Coronary artery (tissue), 2 donors: ENCODE measurements around the gene MROH9.
A peak's percentile ranks its signal among the peaks of the same experiment; 100 is the strongest.
"Not testable (repeated sequence)": the region's sequence is repeated elsewhere in the genome, so short reads cannot be mapped to it uniquely, and the experiment has no call there.

Source experiments
- DNase-seq: peaks from one replicate; pipeline ENCODE4 v3.0.0-alpha.2; 2017; ENCODE audit warnings: low spot score
- H3K27ac ChIP-seq, 2 donors: fragments of 200-600 bp; sonication (generic); one replicate each; pipeline ENCODE4 v1.5.1; 2016 to 2019
- H3K4me3 ChIP-seq: fragments of 200-600 bp; sonication (generic); 2 replicates; pipeline ENCODE4 v1.5.1; 2016; ENCODE audit warnings: mild to moderate bottlenecking, moderate library complexity
- CTCF ChIP-seq: fragments of 200-600 bp; sonication (generic); IDR thresholded peaks from one replicate; pipeline ENCODE4 v1.5.1; 2019; ENCODE audit warnings: antibody characterized with exemption

The MROH9 gene

GRCh38 chr1:170929835-170930554, 5.3 kb upstream of the MROH9 start:
- peak overlapping the region; percentile 44 for H3K4me3 ChIP-seq
- no peak for DNase-seq
- peak overlapping the region; percentile 17 to 83 for H3K27ac ChIP-seq
- peak; percentile 43 for TF ChIP-seq CTCF

GRCh38 chr1:170931650-170932049, 3.7 kb upstream of the MROH9 start:
- Histone ChIP-seq H3K27ac (no peak overlapping the region), H3K4me3 (no peak overlapping the region)
- no peak for DNase-seq
- TF ChIP-seq CTCF, result no peak

GRCh38 chr1:170932236-170932635, 3.1 kb upstream of the MROH9 start:
- H3K4me3 ChIP-seq, result no peak overlapping the region
- no peak for TF ChIP-seq CTCF
- DNase-seq, result no peak
- no peak overlapping the region for H3K27ac ChIP-seq

GRCh38 chr1:170938281-170938680, 2.9 kb downstream of the MROH9 start:
- Histone ChIP-seq H3K4me3 (no peak overlapping the region), H3K27ac (no peak overlapping the region)
- DNase-seq, result no peak
- TF ChIP-seq CTCF, result no peak

- Histone ChIP-seq H3K27ac (no peak overlapping the region), H3K4me3 (no peak overlapping the region)
- no peak for TF ChIP-seq CTCF
- no peak for DNase-seq
Measured at GRCh38 chr1:170939476-170939875, 4.1 kb downstream of the MROH9 start.

GRCh38 chr1:170951744-170952143, 16.4 kb downstream of the MROH9 start:
- not testable (repeated sequence) for H3K4me3 ChIP-seq, DNase-seq, H3K27ac ChIP-seq

GRCh38 chr1:170959385-170959784, 24.1 kb downstream of the MROH9 start:
- Histone ChIP-seq H3K4me3 (no peak overlapping the region), H3K27ac (no peak overlapping the region)
- TF ChIP-seq CTCF, result no peak
- no peak for DNase-seq
